Activated CD4-positive, CD25-positive, alpha-beta regulatory T cell treated with anti-CD3 and anti-CD28 coated beads, Interleukin-2, amount 50 U/mL, for 24 hours (primary cell): Measurements from ENCODE around the gene PRKAR2A.
A peak's percentile ranks its signal among the peaks of the same experiment; 100 is the strongest.
"Not testable (repeated sequence)": the region's sequence is repeated elsewhere in the genome, so short reads cannot be mapped to it uniquely, and the experiment has no call there.

ENCODE experiments used
- ATAC-seq, 2 donors: fragments of 150-1000 bp; cut with Tn5 transposase; one replicate each; pipeline ENCODE4 v1.10.0; 2021; ENCODE audit warnings: mild to moderate bottlenecking in 1 of 2, moderate library complexity in 1 of 2

The PRKAR2A gene

GRCh38 chr3:48776854-48777253 lies 70.8 kb downstream of the PRKAR2A start:
- no peak for ATAC-seq

- ATAC-seq, result no peak
Observed at GRCh38 chr3:48770192-48770502, 77.5 kb downstream of the PRKAR2A start.

GRCh38 chr3:48765376-48765775 lies 82.3 kb downstream of the PRKAR2A start:
- no peak for ATAC-seq

- no peak for ATAC-seq
Observed at GRCh38 chr3:48762816-48763215, 84.9 kb downstream of the PRKAR2A start.

- ATAC-seq, result not testable (repeated sequence)
Observed at GRCh38 chr3:48759991-48760540, 87.6 kb downstream of the PRKAR2A start.

GRCh38 chr3:48759531-48759930 lies 88.1 kb downstream of the PRKAR2A start:
- ATAC-seq, result not testable (repeated sequence)

- ATAC-seq, result no peak
Observed at GRCh38 chr3:48759071-48759470, 88.6 kb downstream of the PRKAR2A start.

- peak in 1 of 2 donors; percentile 24 for ATAC-seq
Observed at GRCh38 chr3:48756640-48757039, 91.0 kb downstream of the PRKAR2A start.

- no peak for ATAC-seq
Observed at GRCh38 chr3:48750856-48751255, 96.8 kb downstream of the PRKAR2A start.

- ATAC-seq, result no peak
Observed at GRCh38 chr3:48748754-48749153, 98.9 kb downstream of the PRKAR2A start.

GRCh38 chr3:48747706-48748105 lies 100.0 kb downstream of the PRKAR2A start:
- ATAC-seq, result no peak

- no peak for ATAC-seq
Observed at GRCh38 chr3:48747015-48747615, 100.6 kb downstream of the PRKAR2A start.

- no peak for ATAC-seq
Observed at GRCh38 chr3:48743773-48744172, 103.9 kb downstream of the PRKAR2A start.

GRCh38 chr3:48741226-48741625 lies 106.4 kb downstream of the PRKAR2A start:
- not testable (repeated sequence) for ATAC-seq

GRCh38 chr3:48739955-48740823 lies 107.5 kb downstream of the PRKAR2A start:
- peak; percentile 81 to 92 for ATAC-seq

- no peak for ATAC-seq
Observed at GRCh38 chr3:48739617-48739954, 108.1 kb downstream of the PRKAR2A start.

GRCh38 chr3:48738926-48739616 lies 108.6 kb downstream of the PRKAR2A start:
- ATAC-seq, result no peak

GRCh38 chr3:48738144-48738536 lies 109.5 kb downstream of the PRKAR2A start:
- no peak for ATAC-seq

- not testable (repeated sequence) for ATAC-seq
Observed at GRCh38 chr3:48735075-48735767, 112.5 kb downstream of the PRKAR2A start.

GRCh38 chr3:48734541-48734940 lies 113.1 kb downstream of the PRKAR2A start:
- not testable (repeated sequence) for ATAC-seq

GRCh38 chr3:48733752-48734518 lies 113.7 kb downstream of the PRKAR2A start:
- ATAC-seq, result not testable (repeated sequence)

GRCh38 chr3:48727511-48727910 lies 120.2 kb downstream of the PRKAR2A start:
- no peak for ATAC-seq
